Measurements from ENCODE around the gene TNRC18.
"Not testable (repeated sequence)": the region's sequence is repeated elsewhere in the genome, so short reads cannot be mapped to it uniquely, and the experiment has no call there.

The TNRC18 gene

GRCh38 chr7:5345671-5346070, 78.0 kb downstream of the TNRC18 start:
- DNase-seq = no peak

- no peak for DNase-seq
Observed at GRCh38 chr7:5345171-5345570, 78.5 kb downstream of the TNRC18 start.

- no peak for DNase-seq
Observed at GRCh38 chr7:5344342-5344741, 79.3 kb downstream of the TNRC18 start.

- no peak for DNase-seq
Observed at GRCh38 chr7:5343884-5344283, 79.8 kb downstream of the TNRC18 start.

- no peak for DNase-seq
Observed at GRCh38 chr7:5342631-5343030, 81.0 kb downstream of the TNRC18 start.

GRCh38 chr7:5339955-5340354, 83.7 kb downstream of the TNRC18 start:
- no peak for DNase-seq

GRCh38 chr7:5337047-5337446, 86.6 kb downstream of the TNRC18 start:
- DNase-seq = no peak

- DNase-seq = no peak
Observed at GRCh38 chr7:5334671-5335070, 89.0 kb downstream of the TNRC18 start.

- no peak for DNase-seq
Observed at GRCh38 chr7:5333121-5334045, 90.3 kb downstream of the TNRC18 start.

- no peak for DNase-seq
Observed at GRCh38 chr7:5332579-5332978, 91.1 kb downstream of the TNRC18 start.

- DNase-seq = no peak
Observed at GRCh38 chr7:5330288-5330687, 93.3 kb downstream of the TNRC18 start.

- no peak for DNase-seq
Observed at GRCh38 chr7:5324961-5325360, 98.7 kb downstream of the TNRC18 start.

GRCh38 chr7:5323800-5324781, 99.5 kb downstream of the TNRC18 start:
- DNase-seq = not testable (repeated sequence)

GRCh38 chr7:5322621-5323410, 100.8 kb downstream of the TNRC18 start:
- no peak for DNase-seq

GRCh38 chr7:5320802-5321396, 102.7 kb downstream of the TNRC18 start:
- no peak for DNase-seq

GRCh38 chr7:5320391-5320790, 103.2 kb downstream of the TNRC18 start:
- DNase-seq = no peak

- not testable (repeated sequence) for DNase-seq
Observed at GRCh38 chr7:5318613-5319012, 105.0 kb downstream of the TNRC18 start.

GRCh38 chr7:5315761-5316160, 107.9 kb downstream of the TNRC18 start:
- DNase-seq = no peak

- no peak for DNase-seq
Observed at GRCh38 chr7:5314864-5315263, 108.8 kb downstream of the TNRC18 start.

- DNase-seq = not testable (repeated sequence)
Observed at GRCh38 chr7:5313076-5313885, 110.4 kb downstream of the TNRC18 start.
